ENCODE results near the gene TMEM106C.
"Not testable (repeated sequence)": the region's sequence is repeated elsewhere in the genome, so short reads cannot be mapped to it uniquely, and the experiment has no call there.

TMEM106C gene

GRCh38 chr12:47954467-47955045, 8.8 kb upstream of the TMEM106C start:
- Mint-ChIP-seq H3K27ac (ENCODE audit: low read depth) (no peak overlapping the region), H3K27me3 (peaks cover 13% of the 10 kb centered on the region), H3K36me3 (ENCODE audit: insufficient read depth) (peaks cover 2% of the 10 kb centered on the region), H3K9me3 (no peaks in the 10 kb centered on the region), H3K4me3 (no peak overlapping the region), H3K4me1 (no peaks in the 10 kb centered on the region)
- ATAC-seq (replicated peaks; ENCODE audit: extremely low read depth, poor library complexity, severe bottlenecking) (no peak), DNase-seq (ENCODE audit: low spot score in 2 of 2) (no peak)

- Mint-ChIP-seq H3K4me1 (no peaks in the 10 kb centered on the region), H3K36me3 (ENCODE audit: insufficient read depth) (peaks cover 2% of the 10 kb centered on the region), H3K27ac (ENCODE audit: low read depth) (no peak overlapping the region), H3K4me3 (no peak overlapping the region), H3K27me3 (peaks cover 18% of the 10 kb centered on the region), H3K9me3 (no peaks in the 10 kb centered on the region)
- DNase-seq (ENCODE audit: low spot score in 2 of 2) (no peak), ATAC-seq (replicated peaks; ENCODE audit: extremely low read depth, poor library complexity, severe bottlenecking) (no peak)
Measured at GRCh38 chr12:47955059-47955458, 8.3 kb upstream of the TMEM106C start.

DNA sequence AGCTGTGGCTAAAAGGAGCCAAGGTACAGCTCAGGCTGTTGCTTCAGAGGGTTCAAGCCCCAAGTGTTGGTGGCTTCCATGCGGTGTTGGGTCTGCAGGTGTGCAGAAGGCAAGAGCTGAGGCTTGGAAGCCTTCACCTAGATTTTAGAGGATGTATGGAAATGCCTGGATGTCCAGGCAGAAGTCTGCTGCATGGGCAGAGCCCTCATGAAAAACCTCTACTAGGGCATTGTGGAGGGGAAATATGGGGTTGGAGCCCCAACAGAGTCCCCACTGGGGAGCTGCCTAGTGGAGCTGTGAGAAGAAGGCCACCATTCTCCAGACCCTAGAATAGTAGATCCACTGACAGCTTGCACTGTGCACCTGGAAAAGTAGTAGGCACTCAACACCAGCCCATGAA, 5.7 kb upstream of the TMEM106C start:
- not testable (repeated sequence) for H3K36me3 Mint-ChIP-seq (ENCODE audit: insufficient read depth); H3K27ac Mint-ChIP-seq (ENCODE audit: low read depth); H3K4me3 Mint-ChIP-seq; H3K4me1 Mint-ChIP-seq; ATAC-seq (replicated peaks; ENCODE audit: extremely low read depth, poor library complexity, severe bottlenecking); DNase-seq (ENCODE audit: low spot score in 2 of 2); H3K9me3 Mint-ChIP-seq
- peaks cover 30% of the 10 kb centered on the region for H3K27me3 Mint-ChIP-seq

DNA sequence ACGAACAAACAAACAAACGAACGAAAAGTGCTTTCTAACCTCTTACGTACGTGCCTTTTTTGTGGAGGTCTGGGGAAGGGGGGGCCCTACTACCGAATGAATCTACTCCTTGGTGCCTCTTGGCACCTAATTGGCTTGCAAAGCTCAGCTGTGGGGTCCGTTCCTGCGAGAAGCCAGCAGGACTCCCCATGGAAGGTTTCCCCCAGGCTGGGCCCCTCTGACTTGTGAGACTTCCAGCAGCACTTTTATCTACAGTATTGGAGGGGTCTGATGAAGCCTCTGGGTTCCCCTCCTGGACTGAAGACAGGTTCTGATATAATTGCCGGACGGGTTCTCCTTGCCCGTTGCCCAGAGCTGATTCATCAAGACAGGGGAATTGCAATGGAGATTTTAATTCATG, 1.2 kb upstream of the TMEM106C start:
- Mint-ChIP-seq H3K36me3 (ENCODE audit: insufficient read depth) (peaks cover 8% of the 10 kb centered on the region), H3K27ac (ENCODE audit: low read depth) (no peak overlapping the region), H3K9me3 (no peaks in the 10 kb centered on the region), H3K4me3 (no peak overlapping the region), H3K27me3 (peaks cover 23% of the 10 kb centered on the region), H3K4me1 (peaks cover 38% of the 10 kb centered on the region)
- DNase-seq (ENCODE audit: low spot score in 2 of 2) (no peak), ATAC-seq (replicated peaks; ENCODE audit: extremely low read depth, poor library complexity, severe bottlenecking) (no peak)

DNA sequence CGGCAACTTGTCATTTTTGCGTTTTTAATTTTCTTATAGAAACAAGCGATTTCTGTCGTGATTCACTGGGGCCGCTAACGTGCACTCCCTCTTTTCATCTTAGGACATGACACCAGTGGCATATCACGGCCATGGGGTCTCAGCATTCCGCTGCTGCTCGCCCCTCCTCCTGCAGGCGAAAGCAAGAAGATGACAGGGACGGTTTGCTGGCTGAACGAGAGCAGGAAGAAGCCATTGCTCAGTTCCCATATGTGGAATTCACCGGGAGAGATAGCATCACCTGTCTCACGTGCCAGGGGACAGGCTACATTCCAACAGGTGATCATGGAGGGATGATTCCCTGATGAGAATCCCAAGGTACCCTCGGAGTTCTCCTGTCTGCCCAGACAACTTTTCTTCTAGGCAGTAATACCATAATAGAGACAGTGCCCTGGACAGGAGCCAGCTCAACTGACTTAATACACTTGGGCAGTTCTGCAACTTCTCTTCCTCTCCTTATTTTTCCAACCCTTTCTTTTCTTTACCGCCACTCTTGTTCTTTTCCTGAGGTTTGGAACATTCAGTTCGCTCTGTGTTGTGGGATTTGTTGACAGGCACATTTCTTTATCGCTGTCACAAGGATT, 821 bp downstream of the TMEM106C start:
- DNase-seq (ENCODE audit: low spot score in 2 of 2) (no peak), ATAC-seq (replicated peaks; ENCODE audit: extremely low read depth, poor library complexity, severe bottlenecking) (no peak)
- no peaks in the 10 kb centered on the region for H3K9me3 Mint-ChIP-seq
- peaks cover 12% of the 10 kb centered on the region for H3K36me3 Mint-ChIP-seq (ENCODE audit: insufficient read depth)
- H3K4me3 Mint-ChIP-seq: peak overlapping the region; percentile 100
- peak overlapping the region; percentile 90 for H3K27ac Mint-ChIP-seq (ENCODE audit: low read depth)
- H3K4me1 Mint-ChIP-seq: peaks cover 38% of the 10 kb centered on the region
- peaks cover 21% of the 10 kb centered on the region for H3K27me3 Mint-ChIP-seq

DNA sequence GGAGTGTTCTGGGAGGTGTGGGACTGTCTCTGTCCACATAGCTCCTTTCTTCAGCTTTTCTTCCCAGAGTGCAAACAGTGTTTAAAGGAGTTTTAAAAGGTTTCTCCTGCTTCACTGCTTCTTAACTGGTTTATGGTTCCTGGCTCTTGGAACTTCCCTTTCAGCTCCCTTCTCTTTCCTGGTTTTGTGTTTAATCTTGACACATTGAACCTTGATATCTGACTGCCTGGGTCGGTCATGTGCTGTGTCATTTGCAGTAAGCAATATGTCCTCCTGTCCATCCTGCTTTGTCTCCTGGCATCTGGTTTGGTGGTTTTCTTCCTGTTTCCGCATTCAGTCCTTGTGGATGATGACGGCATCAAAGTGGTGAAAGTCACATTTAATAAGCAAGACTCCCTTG, 2.2 kb downstream of the TMEM106C start:
- H3K27me3 Mint-ChIP-seq: peaks cover 8% of the 10 kb centered on the region
- H3K9me3 Mint-ChIP-seq: no peaks in the 10 kb centered on the region
- H3K4me1 Mint-ChIP-seq: peaks cover 38% of the 10 kb centered on the region
- no peak for ATAC-seq (replicated peaks; ENCODE audit: extremely low read depth, poor library complexity, severe bottlenecking)
- H3K4me3 Mint-ChIP-seq: no peak overlapping the region
- H3K27ac Mint-ChIP-seq (ENCODE audit: low read depth): no peak overlapping the region
- no peak for DNase-seq (ENCODE audit: low spot score in 2 of 2)
- H3K36me3 Mint-ChIP-seq (ENCODE audit: insufficient read depth): peaks cover 12% of the 10 kb centered on the region

DNA sequence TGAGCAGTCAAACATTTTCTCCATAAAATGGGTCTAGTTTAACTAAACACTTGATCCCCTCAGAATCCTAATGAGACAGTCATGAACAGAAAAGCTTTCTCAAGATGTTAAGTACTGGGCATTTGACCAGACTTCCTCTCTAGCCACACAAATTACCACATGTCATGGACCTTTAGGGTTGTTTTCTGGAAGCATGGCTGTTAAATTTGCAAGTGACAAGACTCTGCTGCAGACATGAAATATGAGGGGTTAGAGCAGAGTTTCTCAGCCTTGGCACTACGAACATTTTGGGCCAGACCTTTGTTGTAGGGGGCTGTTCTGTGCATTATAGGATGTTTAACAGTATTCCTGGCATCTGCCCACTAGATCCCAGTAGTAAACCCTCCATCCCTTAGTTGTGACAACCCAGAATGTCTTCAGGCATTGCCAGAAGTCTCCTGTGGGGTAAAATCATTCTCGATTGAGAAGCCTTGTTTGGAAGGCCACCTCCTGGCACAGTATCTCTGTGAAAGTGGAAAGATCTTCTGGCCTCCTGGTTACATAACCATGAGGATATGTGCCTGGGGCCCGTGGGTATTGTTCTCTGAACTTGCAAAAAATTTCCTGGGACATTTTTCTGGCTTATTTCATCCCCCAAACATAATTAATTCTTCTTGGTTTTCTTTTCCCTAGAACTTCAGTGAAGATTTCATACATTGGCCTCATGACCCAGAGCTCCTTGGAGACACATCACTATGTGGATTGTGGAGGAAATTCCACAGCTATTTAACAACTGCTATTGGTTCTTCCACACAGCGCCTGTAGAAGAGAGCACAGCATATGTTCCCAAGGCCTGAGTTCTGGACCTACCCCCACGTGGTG, 4.3 kb downstream of the TMEM106C start:
- Mint-ChIP-seq H3K27me3 (no peaks in the 10 kb centered on the region), H3K4me1 (peaks cover 38% of the 10 kb centered on the region), H3K9me3 (no peaks in the 10 kb centered on the region), H3K4me3 (no peak overlapping the region), H3K36me3 (ENCODE audit: insufficient read depth) (peaks cover 12% of the 10 kb centered on the region), H3K27ac (ENCODE audit: low read depth) (no peak overlapping the region)
- no peak for DNase-seq (ENCODE audit: low spot score in 2 of 2)
- no peak for ATAC-seq (replicated peaks; ENCODE audit: extremely low read depth, poor library complexity, severe bottlenecking)

DNA sequence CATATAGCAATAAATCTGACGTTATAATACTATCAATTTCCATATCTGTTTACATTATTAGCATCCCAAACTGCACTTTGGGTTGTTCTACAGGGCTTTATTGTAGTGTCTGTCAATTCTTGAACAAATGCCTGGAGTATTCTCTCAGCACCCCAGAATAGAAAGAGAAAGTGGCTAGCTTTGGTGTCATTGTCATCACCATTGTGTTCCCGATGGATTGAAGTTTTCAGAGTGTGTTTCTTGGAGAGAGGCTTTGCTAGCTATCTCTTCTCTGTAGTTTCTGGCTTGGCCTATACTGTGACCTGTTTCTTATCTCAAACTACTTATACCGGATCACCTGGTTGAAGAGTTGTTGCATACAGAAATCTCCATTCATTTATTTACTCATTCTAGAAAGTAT, 6.4 kb downstream of the TMEM106C start:
- ATAC-seq (replicated peaks; ENCODE audit: extremely low read depth, poor library complexity, severe bottlenecking): no peak
- Mint-ChIP-seq H3K27me3 (no peaks in the 10 kb centered on the region), H3K36me3 (ENCODE audit: insufficient read depth) (peaks cover 3% of the 10 kb centered on the region), H3K9me3 (no peaks in the 10 kb centered on the region), H3K4me1 (peaks cover 20% of the 10 kb centered on the region), H3K4me3 (no peak overlapping the region), H3K27ac (ENCODE audit: low read depth) (no peak overlapping the region)
- DNase-seq (ENCODE audit: low spot score in 2 of 2): no peak

- peaks cover 3% of the 10 kb centered on the region for H3K36me3 Mint-ChIP-seq (ENCODE audit: insufficient read depth)
- no peak overlapping the region for H3K4me3 Mint-ChIP-seq
- peaks cover 11% of the 10 kb centered on the region for H3K4me1 Mint-ChIP-seq
Measured at GRCh38 chr12:47970843-47971242, 7.4 kb downstream of the TMEM106C start.

GRCh38 chr12:47972895-47973294, 9.5 kb downstream of the TMEM106C start:
- peaks cover 3% of the 10 kb centered on the region for H3K36me3 Mint-ChIP-seq (ENCODE audit: insufficient read depth)
- H3K27me3 Mint-ChIP-seq: no peaks in the 10 kb centered on the region
- H3K27ac Mint-ChIP-seq (ENCODE audit: low read depth): no peak overlapping the region
- no peak for ATAC-seq (replicated peaks; ENCODE audit: extremely low read depth, poor library complexity, severe bottlenecking)
- H3K4me3 Mint-ChIP-seq: no peak overlapping the region
- H3K4me1 Mint-ChIP-seq: no peaks in the 10 kb centered on the region
- DNase-seq (ENCODE audit: low spot score in 2 of 2): no peak
- H3K9me3 Mint-ChIP-seq: no peaks in the 10 kb centered on the region

More at GRCh38 chr12:47970843-47971242, 7.4 kb downstream of the TMEM106C start:
- no peak for DNase-seq (ENCODE audit: low spot score in 2 of 2)
- no peaks in the 10 kb centered on the region for H3K27me3 Mint-ChIP-seq
- H3K27ac Mint-ChIP-seq (ENCODE audit: low read depth): no peak overlapping the region
- no peaks in the 10 kb centered on the region for H3K9me3 Mint-ChIP-seq
- ATAC-seq (replicated peaks; ENCODE audit: extremely low read depth, poor library complexity, severe bottlenecking): no peak

GRCh38 chr12:47973870-47974269, 10.5 kb downstream of the TMEM106C start:
- no peak for ATAC-seq (replicated peaks; ENCODE audit: extremely low read depth, poor library complexity, severe bottlenecking)
- Mint-ChIP-seq H3K27ac (ENCODE audit: low read depth) (no peak overlapping the region), H3K36me3 (ENCODE audit: insufficient read depth) (peaks cover 2% of the 10 kb centered on the region), H3K4me3 (no peak overlapping the region), H3K9me3 (no peaks in the 10 kb centered on the region), H3K27me3 (peaks cover 4% of the 10 kb centered on the region), H3K4me1 (no peaks in the 10 kb centered on the region)
- DNase-seq (ENCODE audit: low spot score in 2 of 2): no peak

GRCh38 chr12:47975036-47975620, 11.7 kb downstream of the TMEM106C start:
- Mint-ChIP-seq H3K36me3 (ENCODE audit: insufficient read depth) (no peaks in the 10 kb centered on the region), H3K4me1 (no peaks in the 10 kb centered on the region), H3K27ac (ENCODE audit: low read depth) (peak overlapping the region; percentile 25), H3K27me3 (peaks cover 10% of the 10 kb centered on the region), H3K9me3 (no peaks in the 10 kb centered on the region), H3K4me3 (no peak overlapping the region)
- no peak for ATAC-seq (replicated peaks; ENCODE audit: extremely low read depth, poor library complexity, severe bottlenecking)
- no peak for DNase-seq (ENCODE audit: low spot score in 2 of 2)

All from central memory CD8-positive, alpha-beta T cell (primary cell).